Measurements from ENCODE around the gene SIGLEC9.
A peak's percentile ranks its signal among the peaks of the same experiment; 100 is the strongest.

SIGLEC9 gene

DNA sequence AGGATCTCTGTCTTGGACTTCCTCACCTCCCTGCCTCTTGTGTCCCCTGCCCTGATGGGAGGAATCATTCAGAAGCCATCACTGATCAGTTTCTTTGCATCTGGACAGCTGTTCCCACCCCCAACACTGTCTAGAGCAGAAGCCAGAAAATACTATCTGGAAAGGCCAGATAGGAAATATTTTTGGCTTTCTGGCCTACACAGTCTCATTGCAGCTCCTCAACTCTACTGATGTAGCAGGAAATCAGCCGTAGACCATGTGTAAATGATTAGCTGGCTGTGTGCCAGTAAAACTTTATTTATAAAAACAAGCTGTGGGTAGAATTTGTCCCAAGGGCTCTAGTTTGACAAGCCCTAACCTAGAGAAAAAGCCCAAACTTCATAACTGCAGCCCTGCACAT is 23.0 kb downstream of the SIGLEC9 start:
- DNase-seq: no peak

DNA sequence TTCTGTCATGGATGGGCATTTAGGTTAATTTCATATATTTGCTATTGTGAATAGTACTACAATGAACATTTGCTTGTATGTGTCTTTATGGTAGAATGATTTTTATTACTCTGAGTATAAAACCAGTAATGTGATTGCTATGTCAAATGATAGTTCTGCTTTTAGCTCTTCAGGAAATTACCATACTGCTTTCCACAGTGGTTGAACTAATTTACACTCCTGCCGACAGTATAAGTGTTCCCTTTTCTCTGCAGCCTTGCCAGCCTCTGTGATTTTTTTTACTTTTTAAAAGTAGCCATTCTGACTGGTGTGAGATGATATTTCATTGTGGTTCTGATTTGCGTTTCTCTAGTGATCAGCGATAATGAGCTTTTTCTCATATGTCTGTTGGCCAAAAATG is 23.9 kb downstream of the SIGLEC9 start:
- DNase-seq: no peak

DNA sequence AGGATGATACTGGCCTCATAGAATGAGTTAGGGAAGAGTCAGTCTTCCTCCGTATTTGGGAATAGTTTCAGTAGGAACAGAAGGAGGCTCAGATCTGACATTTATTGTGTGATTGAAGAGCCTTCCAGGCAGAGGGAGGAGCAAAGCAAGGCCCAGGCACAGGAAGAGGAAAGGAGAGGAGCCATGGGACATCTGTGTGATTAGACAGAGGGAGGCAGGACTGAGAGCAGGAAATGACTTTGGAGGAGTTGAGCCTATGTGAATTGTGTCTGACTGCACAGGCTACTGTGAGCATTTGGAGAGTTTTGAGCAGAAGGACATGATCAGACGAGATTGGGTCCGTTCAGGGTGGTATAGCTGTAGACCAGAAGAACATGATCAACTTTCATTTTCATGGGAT is 25.9 kb downstream of the SIGLEC9 start:
- no peak for DNase-seq

DNA sequence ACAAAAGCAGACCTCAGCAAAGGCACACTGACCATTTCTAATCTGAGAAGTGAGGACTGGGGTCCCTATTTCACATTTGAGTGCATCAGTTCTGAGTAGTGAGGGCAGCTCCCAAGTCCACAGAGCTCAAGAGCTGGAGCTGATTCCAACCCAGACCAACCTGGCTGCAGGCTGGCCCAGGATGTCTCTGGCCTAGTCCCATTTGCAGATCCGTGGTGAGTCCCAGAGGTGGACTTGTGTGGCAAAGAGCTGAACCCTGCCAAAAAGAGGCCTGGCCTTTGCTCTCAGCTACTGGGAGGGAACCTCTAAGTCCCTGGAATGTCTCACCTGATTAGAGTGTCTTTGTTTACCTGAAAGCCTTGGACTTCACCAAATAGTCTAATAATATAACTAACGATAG is 32.0 kb downstream of the SIGLEC9 start:
- no peak for DNase-seq

DNA sequence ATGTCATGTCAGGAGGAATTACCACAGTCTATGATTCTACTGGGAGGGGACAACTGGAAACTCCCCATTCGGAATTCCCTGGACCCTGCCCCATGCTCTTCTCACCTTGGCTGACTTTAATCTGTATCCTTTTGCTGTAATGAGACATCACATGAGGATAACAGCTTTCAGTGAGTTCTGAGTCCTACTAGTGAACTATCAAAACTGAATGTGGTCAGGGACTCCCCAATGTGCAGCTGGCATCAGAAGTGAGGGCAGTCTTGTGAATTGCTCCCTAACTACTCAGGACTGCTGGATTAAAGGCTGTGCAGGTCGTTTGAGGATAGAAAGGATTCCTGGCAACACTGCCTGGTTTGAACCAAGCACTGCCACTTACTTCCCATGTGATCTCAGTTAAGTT is 32.6 kb downstream of the SIGLEC9 start:
- DNase-seq: no peak

DNA sequence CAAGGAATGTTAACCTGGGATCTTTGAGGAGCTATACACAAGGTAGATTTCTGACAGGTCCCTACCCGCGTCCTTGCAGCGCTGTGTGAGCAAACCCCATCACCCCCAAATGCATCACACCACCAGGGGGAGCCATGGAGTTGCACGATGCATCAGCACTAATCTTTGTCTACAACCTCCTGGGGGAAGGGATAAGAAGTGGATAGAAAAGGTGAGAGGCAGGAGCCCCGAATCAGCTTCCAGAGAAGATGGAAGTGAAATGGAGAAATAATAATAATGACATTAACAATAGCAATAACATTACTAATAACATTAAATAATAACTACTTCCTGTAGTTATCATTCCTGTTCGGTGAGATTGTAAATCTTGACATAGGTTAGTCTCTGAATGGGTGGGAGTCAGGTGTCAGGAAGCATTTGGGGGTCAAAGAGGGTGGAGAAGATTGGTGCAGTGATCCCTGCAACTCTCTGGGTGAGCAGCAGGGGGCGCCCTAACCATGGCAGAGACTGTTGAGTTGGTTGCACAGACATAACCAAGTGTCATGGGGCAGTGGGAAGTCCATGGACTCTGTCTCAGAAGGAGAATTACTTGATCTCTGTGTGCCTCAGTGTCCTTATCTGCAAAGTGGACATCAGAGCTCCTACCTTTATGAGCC is 33.9 kb downstream of the SIGLEC9 start:
- peak; percentile 10 for DNase-seq

DNA sequence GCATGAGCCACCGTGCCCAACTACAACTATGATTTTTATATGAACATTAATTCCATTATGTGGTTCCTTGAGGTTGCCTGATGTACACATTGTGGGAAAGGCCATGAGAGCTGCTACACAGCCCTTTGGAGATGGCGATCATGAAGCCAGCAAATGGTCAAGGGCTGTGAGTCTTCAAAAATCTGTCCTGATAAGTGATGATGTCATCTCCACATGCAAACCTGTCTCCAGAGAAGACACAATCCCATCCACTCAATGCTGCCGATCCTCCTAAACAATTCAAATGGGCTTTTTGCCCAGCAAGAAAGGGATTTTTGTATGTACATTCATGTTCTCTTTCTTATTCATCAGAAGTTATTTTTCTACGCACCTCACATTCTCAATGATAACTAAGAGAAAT is 35.0 kb downstream of the SIGLEC9 start:
- DNase-seq: no peak

DNA sequence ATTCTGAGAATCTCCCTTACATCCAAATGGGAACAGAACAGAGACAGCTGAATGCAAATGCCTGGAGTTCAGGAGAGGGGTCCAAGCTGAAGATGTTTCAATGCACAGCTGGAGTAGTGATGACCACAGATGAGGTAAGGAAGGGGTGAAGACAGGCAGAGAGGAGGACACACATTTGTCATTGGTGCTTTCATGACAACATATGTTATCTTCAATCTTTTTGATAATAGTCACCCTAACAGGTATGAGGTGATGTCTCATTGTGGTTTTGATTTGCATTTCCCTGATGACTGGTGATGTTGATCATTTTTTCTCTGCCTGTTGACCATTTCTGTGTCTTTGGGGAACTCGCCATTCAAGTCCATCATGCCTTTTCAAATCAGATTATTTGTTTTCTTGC is 36.6 kb downstream of the SIGLEC9 start:
- no peak for DNase-seq

DNA sequence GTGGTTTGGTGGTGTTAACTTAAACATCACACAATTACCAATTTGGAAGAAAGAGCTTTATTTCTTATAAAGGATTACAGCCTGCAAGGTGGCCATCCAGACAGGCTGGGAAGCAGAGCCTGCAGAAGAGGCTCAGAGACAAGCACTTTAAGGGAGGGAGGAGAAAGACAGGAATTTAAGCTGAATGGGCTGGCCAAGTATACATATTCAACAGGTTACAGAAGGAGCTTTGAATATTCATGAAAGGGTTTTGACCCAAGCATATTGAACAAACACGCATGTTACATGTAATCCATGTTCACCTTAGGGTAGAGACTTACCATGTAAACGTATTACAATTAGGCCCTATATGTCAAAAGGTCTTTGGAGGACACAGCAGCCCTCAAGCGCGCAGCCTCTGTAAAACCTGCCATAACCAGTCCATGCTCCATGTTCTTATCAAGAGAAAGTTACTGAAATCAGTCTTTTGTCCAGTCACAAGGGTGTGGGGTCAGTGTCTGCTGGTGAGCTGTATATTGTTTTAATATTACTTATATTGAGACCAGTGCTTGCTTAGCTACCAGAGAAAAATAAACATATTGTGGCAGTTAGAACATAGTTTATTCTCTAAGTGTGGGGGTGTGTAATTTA is 37.3 kb downstream of the SIGLEC9 start:
- DNase-seq: no peak

DNA sequence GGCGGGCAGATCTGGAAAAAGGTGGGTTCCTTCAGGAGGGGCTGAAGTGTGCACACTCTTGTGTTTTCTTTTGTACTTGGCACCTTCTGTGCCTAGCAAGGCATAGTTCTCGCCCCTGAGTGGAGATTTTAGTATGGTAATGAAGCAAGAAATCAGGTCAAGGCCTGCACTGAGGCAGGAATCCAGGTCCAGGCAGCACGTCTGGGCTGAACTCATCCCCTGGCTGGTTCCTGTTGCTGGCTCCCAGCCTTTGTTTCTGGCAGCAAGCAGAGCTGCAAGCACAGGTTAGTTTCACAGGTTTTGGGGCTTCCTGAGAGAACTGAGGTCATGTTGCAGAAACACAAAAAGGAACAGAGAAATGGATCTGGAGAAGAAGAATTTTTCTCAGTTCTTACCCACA is 38.6 kb downstream of the SIGLEC9 start:
- no peak for DNase-seq

DNA sequence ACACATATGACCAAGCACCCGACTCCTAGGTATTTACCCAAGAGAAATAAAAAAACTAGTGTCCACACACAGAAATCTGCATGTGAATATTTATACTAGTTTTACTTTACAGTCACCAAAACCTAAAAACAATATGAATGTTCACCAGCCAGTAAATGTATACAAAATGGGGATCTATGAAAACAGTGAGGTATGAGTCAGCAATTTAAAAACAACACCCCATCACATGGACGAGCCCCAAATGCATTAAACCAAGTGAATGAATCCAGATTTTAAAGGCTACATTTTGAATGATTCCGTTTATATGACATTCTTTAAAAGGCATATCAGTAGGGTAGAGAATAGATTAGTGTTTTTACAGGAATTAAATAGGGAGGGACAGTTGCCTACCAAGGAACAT is 39.5 kb downstream of the SIGLEC9 start:
- DNase-seq: no peak

DNA sequence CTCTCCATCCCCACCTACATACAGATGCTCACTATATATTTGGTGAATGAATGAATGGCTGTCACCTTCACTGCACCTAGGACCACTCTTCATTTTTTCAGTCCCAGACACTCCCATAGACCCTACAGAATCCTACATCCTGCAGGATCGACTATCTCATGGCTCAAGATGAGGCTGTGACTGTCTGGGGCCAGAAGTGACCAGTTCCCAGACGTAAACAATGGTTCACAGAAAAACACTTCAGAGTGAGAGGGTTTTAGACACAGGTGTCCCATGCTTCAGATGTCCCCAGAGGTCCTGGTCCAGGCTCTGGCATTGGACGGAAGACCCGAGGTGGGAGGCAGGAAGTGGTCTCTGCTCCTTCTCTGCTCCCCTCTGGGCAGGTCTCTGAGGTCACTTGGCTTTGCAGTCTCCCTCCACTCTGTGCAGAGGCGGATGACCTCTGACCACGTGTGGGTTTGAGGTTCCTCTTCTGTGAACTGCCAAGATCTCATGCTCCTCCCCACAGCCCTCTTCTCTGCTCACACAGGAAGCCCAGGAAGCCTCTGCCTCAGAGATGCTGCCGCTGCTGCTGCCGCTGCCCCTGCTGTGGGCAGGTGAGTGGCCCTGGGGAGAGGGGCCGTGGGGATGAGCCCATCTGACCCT is 42.3 kb downstream of the SIGLEC9 start:
- DNase-seq: no peak

DNA sequence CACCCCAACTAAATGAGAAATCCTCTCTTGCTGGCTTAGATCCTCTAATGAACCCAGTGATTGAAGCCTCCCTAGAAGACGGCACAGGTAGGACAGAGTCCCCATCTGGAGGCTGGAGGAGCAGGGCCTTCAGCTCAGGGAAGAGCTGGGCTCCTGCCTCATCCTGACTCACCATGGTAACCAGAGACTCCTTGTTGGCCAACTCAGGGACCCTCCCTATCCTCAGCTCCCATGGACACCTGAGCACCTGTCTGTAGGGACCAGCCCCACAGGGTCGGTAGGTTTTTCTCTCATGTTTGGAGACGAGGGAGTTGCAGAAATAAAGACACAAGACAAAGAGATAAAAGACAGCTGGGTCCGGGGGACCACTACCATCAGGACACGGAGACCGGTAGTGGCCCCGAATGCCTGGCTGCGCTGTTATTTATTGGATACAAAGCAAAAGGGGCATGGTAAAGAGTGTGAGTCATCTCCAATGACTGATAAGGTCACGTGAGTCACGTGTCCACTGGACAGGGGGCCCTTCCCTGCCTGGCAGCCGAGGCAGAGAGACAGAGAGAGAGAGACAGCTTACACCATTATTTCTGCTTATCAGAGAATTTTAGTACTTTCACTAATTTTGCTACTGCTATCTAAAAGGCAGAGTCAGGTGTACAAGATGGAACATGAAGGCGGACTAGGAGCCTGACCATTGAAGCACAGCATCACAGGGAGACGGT is 44.0 kb downstream of the SIGLEC9 start:
- DNase-seq: no peak

DNA sequence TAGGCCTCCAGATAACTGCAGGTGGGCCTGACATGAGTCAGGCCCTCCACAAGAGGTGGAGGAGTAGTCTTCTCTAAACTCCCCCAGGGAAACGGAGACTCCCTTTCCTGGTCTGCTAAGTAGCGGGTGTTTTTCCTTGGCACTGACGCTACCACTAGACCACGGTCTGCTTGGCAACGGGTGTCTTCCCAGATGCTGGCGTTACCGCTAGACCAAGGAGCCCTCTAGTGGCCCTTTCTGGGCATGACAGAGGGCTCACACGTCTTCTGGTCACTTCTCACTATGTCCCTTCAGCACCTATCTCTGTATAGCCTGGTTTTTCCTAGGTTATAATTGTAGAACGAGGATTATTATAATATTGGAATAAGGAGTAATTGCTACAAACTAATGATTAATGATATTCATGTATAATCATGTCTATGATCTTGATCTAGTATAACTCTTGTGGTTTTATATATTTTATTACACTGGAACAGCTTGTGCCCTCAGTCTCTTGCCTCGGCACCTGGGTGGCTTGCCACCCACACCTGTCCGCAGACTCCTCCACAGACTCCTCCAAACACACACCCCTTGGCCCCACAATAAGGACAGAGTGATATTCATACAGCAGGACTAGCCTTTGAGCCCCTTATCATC is 44.7 kb downstream of the SIGLEC9 start:
- DNase-seq: peak; percentile 53

DNA sequence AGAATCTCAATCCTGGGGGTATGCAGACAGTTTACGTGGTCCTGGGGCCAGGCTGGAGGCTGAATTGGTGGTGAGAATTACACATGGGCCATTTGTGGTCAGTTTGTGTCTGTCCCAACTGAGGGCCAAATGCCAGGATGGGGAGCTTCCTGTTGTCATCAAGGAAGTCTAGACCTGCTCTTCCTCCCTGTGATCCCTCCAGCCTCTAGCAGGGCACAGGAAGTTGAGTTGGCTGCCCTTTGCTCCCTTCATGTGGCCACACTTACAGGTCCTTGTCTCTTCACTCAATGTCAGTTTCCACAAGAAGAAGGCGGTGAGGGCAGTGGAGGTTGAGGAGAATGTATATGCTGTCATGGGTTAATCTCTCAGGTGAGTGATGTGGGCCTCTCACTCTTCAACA is 47.5 kb downstream of the SIGLEC9 start:
- no peak for DNase-seq

DNA sequence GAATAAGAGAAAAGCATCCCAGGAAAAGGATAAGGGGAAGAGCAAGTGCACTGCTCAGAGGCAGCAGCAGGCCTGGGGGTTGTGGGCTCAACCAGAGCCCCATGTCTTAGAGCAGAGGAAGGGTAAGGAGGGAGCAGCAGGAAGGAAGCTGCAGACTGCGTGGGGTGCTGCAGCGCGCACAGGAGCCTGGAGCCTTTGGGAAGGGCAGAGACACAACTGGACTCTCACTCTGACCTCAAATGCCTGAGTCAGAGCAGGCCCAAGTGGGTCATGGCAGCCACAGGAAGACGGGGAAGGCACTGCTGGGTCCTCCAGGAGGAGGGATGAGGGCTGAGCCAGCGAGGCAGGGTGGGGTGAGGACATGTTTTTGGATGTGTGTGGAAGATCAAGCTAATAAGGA is 49.0 kb downstream of the SIGLEC9 start:
- DNase-seq: no peak

DNA sequence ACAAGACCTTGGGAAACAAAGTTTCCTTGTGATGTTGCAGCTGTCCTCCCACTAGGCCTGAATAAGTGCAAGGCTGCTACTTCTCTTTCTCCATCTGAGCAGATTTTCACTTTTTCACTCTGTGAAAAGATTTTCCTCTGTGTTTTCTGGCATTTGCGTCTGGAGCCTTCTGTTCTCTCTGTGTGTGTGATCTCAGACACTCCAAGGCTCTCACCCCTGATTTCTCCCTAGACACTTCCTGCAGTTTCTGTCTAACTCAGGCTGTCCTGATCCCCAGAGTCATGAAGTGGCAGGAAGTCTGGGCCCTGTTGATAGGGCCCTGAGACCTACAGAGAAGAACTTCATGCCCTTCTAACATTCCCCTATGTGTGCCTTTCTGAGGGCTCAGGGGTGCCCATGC is 54.5 kb downstream of the SIGLEC9 start:
- DNase-seq: no peak
